H1 (cell line): Measurements from ENCODE around the gene PPIA. TPM values are rescaled to one million over a fixed set of nuclear protein-coding genes. Genes with fewer than 3 reads are reported as not detected.
A peak's percentile ranks its signal among the peaks of the same experiment; 100 is the strongest.

Source experiments
- CTCF ChIA-PET: fragments of 300-600 bp; sonication (Branson Sonifier 250); formaldehyde crosslinking; loops from one replicate; lab custom pipeline; 2021; ENCODE audit not compliant: partially characterized antibody; lab: Charles Lee
- POLR2A ChIA-PET: fragments of 300-600 bp; sonication (Branson Sonifier 250); formaldehyde crosslinking; loops from one replicate; lab custom pipeline; 2021; ENCODE audit warnings: inconsistent platforms; ENCODE audit not compliant: partially characterized antibody; lab: Charles Lee
- DNase-seq, 2 experiments: peaks; one replicate each; pipeline versions ENCODE4 v3.0.0 to v3.0.0-alpha.2; 2010 to 2022; ENCODE audit warnings: low spot score in 2 of 2, low read depth in 1 of 2, mixed read lengths in 1 of 2
- FAIRE-seq: peaks from 2 replicates; lab custom pipeline; 2011; peaks lifted over from hg19 to GRCh38; lab: Jason Lieb, UNC
- H2AFZ ChIP-seq: 2 replicates; pipeline ENCODE4 v1.8.1; 2012; ENCODE audit warnings: low read length, inconsistent platforms
- H2AK5ac ChIP-seq: 2 replicates; pipeline ENCODE4 v1.6.1; 2013; ENCODE audit warnings: low read depth, low read length
- H2BK120ac ChIP-seq: replicated peaks from 2 replicates; pipeline ENCODE3; 2013; ENCODE audit warnings: low read depth, low read length, inconsistent platforms
- H2BK12ac ChIP-seq: 2 replicates; pipeline ENCODE4 v1.6.1; 2013; ENCODE audit warnings: low read depth, low read length
- H2BK15ac ChIP-seq: 2 replicates; pipeline ENCODE4 v1.6.1; 2013; ENCODE audit warnings: low read length
- H2BK20ac ChIP-seq: 2 replicates; pipeline ENCODE4 v1.6.1; 2013; ENCODE audit warnings: low read length
- H2BK5ac ChIP-seq: 2 replicates; pipeline ENCODE4 v1.6.1; 2013; ENCODE audit warnings: low read depth, low read length
- H3K14ac ChIP-seq: 2 replicates; pipeline ENCODE4 v1.6.1; 2013; ENCODE audit warnings: inconsistent platforms; ENCODE audit not compliant: insufficient read length
- H3K18ac ChIP-seq: 2 replicates; pipeline ENCODE4 v1.6.1; 2013; ENCODE audit warnings: low read length; ENCODE audit errors: extremely low read depth
- H3K23ac ChIP-seq: 2 replicates; pipeline ENCODE4 v1.6.1; 2013; ENCODE audit warnings: inconsistent platforms; ENCODE audit not compliant: insufficient read length
- H3K23me2 ChIP-seq: 2 replicates; pipeline ENCODE4 v1.6.1; 2013; ENCODE audit warnings: low read depth, low read length
- H3K27ac ChIP-seq: 2 replicates; pipeline ENCODE4 v1.6.1; 2011; ENCODE audit warnings: low read depth, low read length, inconsistent platforms
- H3K27me3 ChIP-seq, 4 experiments: replicated peaks in 1 of 4; 1 replicate in 1 of 4; 2 replicates in 3 of 4; pipeline versions ENCODE4 v1.6.1 to v1.8.1; 2011 to 2013; ENCODE audit warnings: low read length in 3 of 4, mild to moderate bottlenecking in 3 of 4, inconsistent platforms in 2 of 4, mixed read lengths in 2 of 4, moderate library complexity in 1 of 4; ENCODE audit not compliant: control insufficient read depth in 3 of 4, insufficient read depth in 3 of 4; ENCODE audit errors: extremely low read depth in 1 of 4
- H3K36me3 ChIP-seq, 4 experiments: 2 replicates each; pipeline versions ENCODE4 v1.6.1 to v1.8.1; 2011 to 2013; ENCODE audit warnings: mild to moderate bottlenecking in 4 of 4, low read length in 3 of 4, moderate library complexity in 2 of 4, control low read depth in 1 of 4, inconsistent platforms in 1 of 4; ENCODE audit not compliant: insufficient read depth in 4 of 4, control insufficient read depth in 2 of 4
- H3K4ac ChIP-seq: replicated peaks from 2 replicates; pipeline ENCODE3; 2013; ENCODE audit warnings: low read length, low read depth, mixed read lengths, inconsistent platforms; ENCODE audit not compliant: insufficient read length
- H3K4me1 ChIP-seq, 4 experiments: replicated peaks in 1 of 4; 1 replicate in 1 of 4; 2 replicates in 3 of 4; pipeline versions ENCODE4 v1.6.1 to v1.8.1; 2011 to 2013; ENCODE audit warnings: low read length in 3 of 4, inconsistent platforms in 2 of 4, mixed read lengths in 1 of 4; ENCODE audit not compliant: insufficient read depth in 4 of 4, control insufficient read depth in 3 of 4
- H3K4me2 ChIP-seq, 2 experiments: 2 replicates each; pipeline versions ENCODE4 v1.6.1 to v1.8.1; 2011 to 2013; ENCODE audit warnings: low read depth in 2 of 2, low read length in 2 of 2, control low read depth in 1 of 2, inconsistent platforms in 1 of 2, mild to moderate bottlenecking in 1 of 2; ENCODE audit not compliant: insufficient read depth in 1 of 2
- H3K4me3 ChIP-seq, 4 experiments: fragments of 200-600, 300-600 bp in 1 of 4; sonication (generic), shearing (Covaris generic), sonication (Bioruptor Twin) in 1 of 4; 2 replicates each; pipeline versions ENCODE4 v1.5.1 to v1.8.1; 2011 to 2016; ENCODE audit warnings: low read length in 4 of 4, low read depth in 3 of 4, control low read depth in 2 of 4, inconsistent platforms in 2 of 4, mild to moderate bottlenecking in 2 of 4, mixed read lengths in 1 of 4, moderate library complexity in 1 of 4; ENCODE audit not compliant: insufficient read depth in 2 of 4; ENCODE audit errors: extremely low read depth in 1 of 4
- H3K56ac ChIP-seq: replicated peaks from 2 replicates; pipeline ENCODE3; 2013; ENCODE audit warnings: low read depth, mild to moderate bottlenecking, mixed read lengths, low read length, inconsistent platforms; ENCODE audit not compliant: insufficient read length
- H3K79me1 ChIP-seq: 2 replicates; pipeline ENCODE4 v1.6.1; 2013; ENCODE audit warnings: low read depth, low read length, control low read depth
- H3K79me2 ChIP-seq, 2 experiments: 2 replicates each; pipeline versions ENCODE4 v1.6.1 to v1.8.1; 2012 to 2013; ENCODE audit warnings: low read length in 2 of 2, mild to moderate bottlenecking in 2 of 2, inconsistent platforms in 1 of 2; ENCODE audit not compliant: insufficient read depth in 2 of 2, control insufficient read depth in 1 of 2
- H3K9ac ChIP-seq, 4 experiments: replicated peaks in 1 of 4; 1 replicate in 1 of 4; 2 replicates in 3 of 4; pipeline versions ENCODE4 v1.6.1 to v1.8.1; 2011 to 2013; ENCODE audit warnings: low read depth in 3 of 4, low read length in 3 of 4, control low read depth in 2 of 4, mild to moderate bottlenecking in 2 of 4, moderate library complexity in 2 of 4, inconsistent platforms in 1 of 4; ENCODE audit errors: extremely low read depth in 1 of 4
- H3K9me3 ChIP-seq, 2 experiments: 2 replicates each; pipeline versions ENCODE4 v1.6.1 to v1.8.1; 2012 to 2013; ENCODE audit warnings: mild to moderate bottlenecking in 2 of 2, moderate library complexity in 2 of 2, control low read depth in 1 of 2, inconsistent platforms in 1 of 2, low read depth in 1 of 2, low read length in 1 of 2, mixed read lengths in 1 of 2; ENCODE audit not compliant: insufficient read depth in 2 of 2
- H4K20me1 ChIP-seq, 2 experiments: replicated peaks in 1 of 2; 2 replicates each; pipeline versions ENCODE3 to v1.8.1; 2011 to 2013; ENCODE audit warnings: inconsistent platforms in 2 of 2, low read length in 2 of 2, mild to moderate bottlenecking in 1 of 2; ENCODE audit not compliant: insufficient read depth in 2 of 2, control insufficient read depth in 1 of 2
- H4K5ac ChIP-seq: 2 replicates; pipeline ENCODE4 v1.6.1; 2013; ENCODE audit warnings: low read length, low read depth, mixed read lengths, inconsistent platforms; ENCODE audit not compliant: insufficient read length
- H4K8ac ChIP-seq: 2 replicates; pipeline ENCODE4 v1.8.0; 2013; ENCODE audit warnings: mild to moderate bottlenecking, moderate library complexity, low read length, inconsistent platforms; ENCODE audit not compliant: insufficient read depth; ENCODE audit errors: extremely low read depth
- H4K91ac ChIP-seq: replicated peaks from 2 replicates; pipeline ENCODE3; 2013; ENCODE audit warnings: low read length, mixed read lengths, inconsistent platforms; ENCODE audit not compliant: insufficient read length
- CHD1 ChIP-seq: IDR thresholded peaks from 2 replicates; pipeline ENCODE4 v1.6.1; 2012; ENCODE audit warnings: low read depth, low read length, improper control_type of control experiment
- EZH2 ChIP-seq: fragments of 200-600 bp; sonication (generic); IDR thresholded peaks from 2 replicates; pipeline ENCODE4 v1.7.1; 2012; ENCODE audit warnings: low read depth, mild to moderate bottlenecking, moderate library complexity, low read length, inconsistent platforms; ENCODE audit not compliant: severe bottlenecking
- HDAC6 ChIP-seq: IDR thresholded peaks from one replicate; pipeline ENCODE4 v1.7.1; 2012; ENCODE audit warnings: low read depth, mild to moderate bottlenecking, inconsistent platforms, low read length, moderate library complexity
- MAFK ChIP-seq: IDR thresholded peaks from 2 replicates; pipeline ENCODE4 v1.6.1; 2012; ENCODE audit warnings: low read depth, mild to moderate bottlenecking, improper control_type of control experiment, low read length
- MAX ChIP-seq: IDR thresholded peaks from 2 replicates; pipeline ENCODE4 v1.6.1; 2012; ENCODE audit warnings: inconsistent platforms
- POLR2A ChIP-seq, 2 experiments: IDR thresholded peaks; 1 replicate in 1 of 2; 2 replicates in 1 of 2; pipeline ENCODE4 v1.6.1; 2011; ENCODE audit warnings: low read depth in 2 of 2, low read length in 2 of 2, mild to moderate bottlenecking in 2 of 2; ENCODE audit errors: control extremely low read depth in 1 of 2
- POU5F1 ChIP-seq: IDR thresholded peaks from 2 replicates; pipeline ENCODE4 v1.6.1; 2011; ENCODE audit warnings: low read depth, mild to moderate bottlenecking, low read length, moderate library complexity
- RBBP5 ChIP-seq: IDR thresholded peaks from 2 replicates; pipeline ENCODE4 v1.7.1; 2012; ENCODE audit warnings: low read depth, mild to moderate bottlenecking, inconsistent platforms, low read length, moderate library complexity, borderline replicate concordance
- RFX5 ChIP-seq: IDR thresholded peaks from 2 replicates; pipeline ENCODE4 v1.6.1; 2011; ENCODE audit warnings: low read depth, low read length, improper control_type of control experiment, borderline replicate concordance
- SAP30 ChIP-seq: fragments of 300-600 bp; sonication (generic); IDR thresholded peaks from 2 replicates; pipeline ENCODE4 v1.7.1; 2012; ENCODE audit warnings: low read length, moderate library complexity, mild to moderate bottlenecking, inconsistent platforms; ENCODE audit not compliant: insufficient read depth, insufficient replicate concordance
- ZNF274 ChIP-seq: IDR thresholded peaks from 2 replicates; pipeline ENCODE4 v1.7.0; 2012; ENCODE audit warnings: low read length, borderline replicate concordance; ENCODE audit errors: extremely low read depth
- WGBS, 2 experiments: shearing (Covaris generic) in 1 of 2; methylation state at CpG; one replicate each; pipeline versions ENCODE4 v1.1.6 to v1.1.7; 2013 to 2015; ENCODE audit warnings: low lambda C conversion rate in 2 of 2, mixed read lengths in 2 of 2, inconsistent platforms in 1 of 2, low coverage in 1 of 2, missing lambda C conversion rate in 1 of 2; ENCODE audit not compliant: insufficient replicate concordance in 2 of 2, insufficient coverage in 1 of 2, insufficient read length in 1 of 2; ENCODE audit errors: extremely low coverage in 1 of 2, missing lambda C conversion rate in 1 of 2; 5-methylcytosine and 5-hydroxymethylcytosine counted together
- polyA plus RNA-seq, 7 experiments: library from polyadenylated mRNA; depleted of rRNA in 3 of 7; stranded (reverse) in 5 of 7; unstranded in 2 of 7; fragments of >200 nt in 5 of 7; fragments of 200-250 nt in 2 of 7; gene quantifications; 1 replicate in 5 of 7; 2 replicates in 1 of 7; 4 replicates in 1 of 7; pipeline versions ENCODE4 v1.2.1 to v1.2.3, GENCODE V29; 2011 to 2013; ENCODE audit warnings: missing spikeins in 2 of 7, mixed read lengths in 2 of 7
- total RNA-seq: library from RNA; stranded (reverse); fragmentation: NEBNext Ultra II Directional; extraction: Animal tissue kit (Norgen Biotek cat#: 25700); gene quantifications from 2 replicates; pipeline ENCODE4 v1.2.1, GENCODE V29; 2021

Gene PPIA
- total and polyA plus RNA-seq, 2 of the 8 experiments (the other 6 are each of a cell fraction or from before 2014, with no cell fraction given) = 2,865 to 5,394 TPM

GRCh38 chr7:44847920-44848634 lies 51.6 kb downstream of the PPIA start, which contains the start of gene H2AZ2:
H2AZ2 (minus strand) TSS chr7:44848087; CDS start chr7:44847971, 116 bp downstream.
- no peak within 1 kb of the TSS for H2BK120ac ChIP-seq
- peak within 1 kb of the TSS; percentile 98; the same call in 1 of the 2 replicates for H4K8ac ChIP-seq
- no peaks in the 10 kb centered on the region; the same call in 1 of the 2 replicates for H3K23me2 ChIP-seq
- WGBS, 2 experiments = 1% methylated on average over 36 of the region's 70 CpGs; no CpG with 5 or more reads in 1 of the 2 experiments
- peak within 1 kb of the TSS; percentile 95 for H4K5ac ChIP-seq
- peaks cover 1 to 6% of the 10 kb centered on the region in 2 experiments for H4K20me1 ChIP-seq
- peak within 1 kb of the TSS; percentile 59; the same call in 1 of the 2 replicates for H2AK5ac ChIP-seq
- H3K79me2 ChIP-seq = peaks cover 20 to 45% of the 10 kb centered on the region in 2 experiments
- no peaks in the 10 kb centered on the region for H3K36me3 ChIP-seq
- H3K27ac ChIP-seq = peak within 1 kb of the TSS; percentile 99
- peak within 1 kb of the TSS; percentile 60; the same call in 1 of the 2 replicates for H2BK12ac ChIP-seq
- H3K14ac ChIP-seq = peak within 1 kb of the TSS; percentile 99
- ChIA-PET CTCF (interaction anchor here (0.7 to 2.7 kb wide), 13 partner anchors 9 to 314 kb away, joined by 3 to 8 read pairs (median 3); no protein-coding TSS in a partner anchor), POLR2A (interaction anchor here (0.6 to 7.8 kb wide), 50 partner anchors 8 to 274 kb away, joined by 3 to 53 read pairs (median 5); partner anchors contain the start of genes DDX56, OGDH, PPIA and PURB)
- H3K9me3 ChIP-seq = no peaks in the 10 kb centered on the region
- H2AFZ ChIP-seq = peak within 1 kb of the TSS; percentile 70; the same call in 1 of the 2 replicates
- no peak within 1 kb of the TSS for H3K23ac ChIP-seq
- no peaks in the 10 kb centered on the region for H3K79me1 ChIP-seq
- peak; percentile 99 for DNase-seq
- FAIRE-seq = no peak
- H3K4me1 ChIP-seq = peaks cover 0 to 3% (median 0%) of the 10 kb centered on the region in 4 experiments; a peak in 2 of 7 replicates
- peak within 1 kb of the TSS; percentile 95; the same call in 1 of the 2 replicates for H2BK15ac ChIP-seq
- H3K4me3 ChIP-seq = peak within 1 kb of the TSS; percentile 81 to 97 (median 93)
- peak within 1 kb of the TSS; percentile 79 for H3K56ac ChIP-seq
- peak within 1 kb of the TSS; percentile 99 for H4K91ac ChIP-seq
- peak within 1 kb of the TSS; percentile 72 to 74 for H3K4me2 ChIP-seq
- peak within 1 kb of the TSS; percentile 95 for H2BK5ac ChIP-seq
- H3K18ac ChIP-seq = peak within 1 kb of the TSS; percentile 96
- no peaks in the 10 kb centered on the region for H3K27me3 ChIP-seq
- peak within 1 kb of the TSS; percentile 98 to 100 (median 99) for H3K9ac ChIP-seq
- no peak within 1 kb of the TSS; the same call in 1 of the 2 replicates for H2BK20ac ChIP-seq
- peak within 1 kb of the TSS; percentile 100 for H3K4ac ChIP-seq
- peak; percentile 95 for TF ChIP-seq POLR2A (IDR thresholded peaks at IDR 0.05; ENCODE audit: control extremely low read depth in 1 of 2, low read depth in 2 of 2, low read length in 2 of 2)
- TF ChIP-seq POU5F1 = no peak
- no peak for TF ChIP-seq MAFK
- TF ChIP-seq CHD1 = no peak
- no peak for TF ChIP-seq ZNF274
- TF ChIP-seq SAP30 = no peak
- TF ChIP-seq RBBP5 = no peak
- no peak for TF ChIP-seq RFX5
- TF ChIP-seq HDAC6 = no peak
- TF ChIP-seq EZH2 = no peak
- TF ChIP-seq MAX = peak; percentile 57
